Colonic mucosa (tissue), 4 donors: ENCODE data around the gene CCL4. TPM values are rescaled to one million over a fixed set of nuclear protein-coding genes. Genes with fewer than 3 reads are reported as not detected.

ENCODE experiments used
- DNase-seq: peaks from one replicate; pipeline ENCODE4 v3.0.0-alpha.2; 2020
- H3K27ac ChIP-seq: fragments of 200-600 bp; one replicate; pipeline ENCODE4 v1.8.0; 2021
- H3K27me3 ChIP-seq: fragments of 200-600 bp; one replicate; pipeline ENCODE4 v1.8.0; 2021
- H3K36me3 ChIP-seq: fragments of 200-600 bp; one replicate; pipeline ENCODE4 v1.8.0; 2021
- H3K4me1 ChIP-seq: fragments of 200-600 bp; one replicate; pipeline ENCODE4 v1.8.0; 2021; ENCODE audit warnings: mild to moderate bottlenecking
- H3K4me3 ChIP-seq: fragments of 200-600 bp; one replicate; pipeline ENCODE4 v1.8.0; 2021
- H3K9ac ChIP-seq, 2 donors: one replicate each; pipeline ENCODE4 v1.7.0; 2013; ENCODE audit warnings: control low read depth in 2 of 2, low read depth in 2 of 2, low read length in 2 of 2
- H3K9me3 ChIP-seq: fragments of 200-600 bp; one replicate; pipeline ENCODE4 v1.8.0; 2021
- intact Hi-C: fragments of 100-400 bp; cut with DNase I; formaldehyde crosslinking; loops from one replicate; pipeline ENCODE4 v1.14.1; 2022
- total RNA-seq, 2 donors: library from RNA; stranded (reverse); fragmentation: NEBNext Ultra II Directional in 1 of 2; extraction: Animal tissue kit (Norgen Biotek cat#: 25700) in 1 of 2; gene quantifications; one replicate each; pipeline ENCODE4 v1.2.1, GENCODE V29; 2021
- TF ChIP-seq, protein P1 (sequence below): fragments of 200-600 bp; IDR thresholded peaks from one replicate; pipeline ENCODE4 v1.8.0; 2022; ENCODE audit warnings: antibody characterized with exemption, mild to moderate bottlenecking
- donor health status: healthy.
- donor health status: DM: no; HTN: no; CAD: no.
- donor health status: DM: no; HTN: no; CAD: no.

Gene CCL4
- total RNA-seq, 2 donors from 2014 or later: 1.2 to 3.8 TPM

DNA sequence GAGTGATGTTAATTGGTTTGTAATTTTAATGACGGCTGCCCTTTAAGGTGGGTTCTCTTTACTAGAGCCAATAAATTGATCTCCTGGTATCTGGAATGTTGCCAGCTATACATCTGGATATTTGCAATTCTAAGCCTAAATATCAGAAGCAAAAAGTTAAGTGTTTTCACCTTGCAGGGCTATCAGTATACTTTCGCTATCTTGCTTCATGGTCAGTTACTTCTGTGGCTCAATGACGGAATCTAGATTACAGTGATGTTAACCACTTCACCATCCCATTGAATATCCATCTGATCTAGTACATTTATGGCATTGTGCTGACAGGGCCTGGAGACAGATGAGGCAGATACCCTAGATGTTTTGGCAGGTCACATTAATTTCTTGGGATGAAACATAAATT lies 28.3 kb downstream of the CCL4 start:
- Histone ChIP-seq H3K9me3 (no peaks in the 10 kb centered on the region), H3K9ac (no peak overlapping the region), H3K27ac (no peak overlapping the region), H3K27me3 (no peaks in the 10 kb centered on the region), H3K36me3 (no peaks in the 10 kb centered on the region), H3K4me3 (no peak overlapping the region), H3K4me1 (peaks cover 30% of the 10 kb centered on the region)
- no peak for DNase-seq
- intact Hi-C loops: no loop called here
- TF ChIP-seq, protein P1, sequence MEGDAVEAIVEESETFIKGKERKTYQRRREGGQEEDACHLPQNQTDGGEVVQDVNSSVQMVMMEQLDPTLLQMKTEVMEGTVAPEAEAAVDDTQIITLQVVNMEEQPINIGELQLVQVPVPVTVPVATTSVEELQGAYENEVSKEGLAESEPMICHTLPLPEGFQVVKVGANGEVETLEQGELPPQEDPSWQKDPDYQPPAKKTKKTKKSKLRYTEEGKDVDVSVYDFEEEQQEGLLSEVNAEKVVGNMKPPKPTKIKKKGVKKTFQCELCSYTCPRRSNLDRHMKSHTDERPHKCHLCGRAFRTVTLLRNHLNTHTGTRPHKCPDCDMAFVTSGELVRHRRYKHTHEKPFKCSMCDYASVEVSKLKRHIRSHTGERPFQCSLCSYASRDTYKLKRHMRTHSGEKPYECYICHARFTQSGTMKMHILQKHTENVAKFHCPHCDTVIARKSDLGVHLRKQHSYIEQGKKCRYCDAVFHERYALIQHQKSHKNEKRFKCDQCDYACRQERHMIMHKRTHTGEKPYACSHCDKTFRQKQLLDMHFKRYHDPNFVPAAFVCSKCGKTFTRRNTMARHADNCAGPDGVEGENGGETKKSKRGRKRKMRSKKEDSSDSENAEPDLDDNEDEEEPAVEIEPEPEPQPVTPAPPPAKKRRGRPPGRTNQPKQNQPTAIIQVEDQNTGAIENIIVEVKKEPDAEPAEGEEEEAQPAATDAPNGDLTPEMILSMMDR: no peak

DNA sequence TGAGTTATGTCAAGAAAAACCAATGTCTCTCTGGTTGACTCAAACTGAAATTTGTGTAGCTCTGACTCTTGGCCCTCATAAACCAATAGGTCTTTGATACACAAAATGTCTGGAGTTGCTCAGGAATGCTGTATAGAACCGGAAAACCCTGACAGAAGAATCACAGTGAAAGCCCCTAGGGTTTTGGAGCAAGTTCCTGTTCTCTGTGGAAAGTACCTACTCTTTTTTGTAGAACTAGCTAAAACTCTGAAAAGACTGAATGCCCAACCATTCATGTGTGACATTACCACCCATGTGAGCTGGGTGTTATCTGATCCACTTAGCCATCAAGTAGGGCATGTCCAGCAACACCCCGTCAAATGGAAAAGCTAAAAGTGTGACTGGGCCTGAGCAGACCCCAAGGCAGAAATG lies 28.8 kb downstream of the CCL4 start:
- Histone ChIP-seq H3K36me3 (no peaks in the 10 kb centered on the region), H3K9ac (no peak overlapping the region), H3K4me3 (no peak overlapping the region), H3K27ac (no peak overlapping the region), H3K4me1 (peaks cover 30% of the 10 kb centered on the region), H3K27me3 (no peaks in the 10 kb centered on the region), H3K9me3 (no peaks in the 10 kb centered on the region)
- intact Hi-C loops: no loop called here
- TF ChIP-seq, protein P1: no peak
- DNase-seq: no peak

DNA sequence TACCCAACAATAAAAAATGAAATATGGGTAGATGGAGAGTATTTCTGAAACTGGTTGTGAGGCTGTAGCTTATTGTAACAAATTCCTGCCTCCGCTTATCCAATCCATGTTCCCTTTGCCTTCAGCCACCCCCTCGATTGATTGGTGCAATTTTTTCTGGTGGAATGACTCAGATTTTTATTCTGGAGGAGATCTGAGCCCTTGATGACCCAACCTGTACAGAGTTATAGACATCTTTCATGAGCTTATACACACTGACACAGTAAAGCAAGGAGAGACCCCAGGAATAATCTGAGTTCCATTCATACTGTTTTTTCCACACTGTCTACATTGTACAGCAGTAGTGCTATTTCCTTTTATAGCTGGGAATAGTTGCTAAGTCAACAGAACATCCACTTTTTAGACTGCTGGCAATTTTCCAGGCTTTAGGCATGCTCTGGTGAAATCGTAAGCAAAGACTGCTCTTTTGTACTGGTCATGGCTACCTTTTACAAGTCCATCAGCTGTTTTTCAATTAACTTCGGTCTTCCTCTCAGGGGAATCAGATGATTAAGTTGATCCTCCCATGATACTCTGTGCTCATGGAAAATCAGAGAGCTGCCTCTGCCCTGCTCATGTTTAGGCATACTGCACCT lies 30.1 kb downstream of the CCL4 start:
- H3K4me1 ChIP-seq: peaks cover 25% of the 10 kb centered on the region
- H3K27me3 ChIP-seq: no peaks in the 10 kb centered on the region
- DNase-seq: peak; percentile 66
- H3K4me3 ChIP-seq: no peak overlapping the region
- intact Hi-C loops: no loop called here
- H3K9ac ChIP-seq: no peak overlapping the region
- H3K27ac ChIP-seq: peak overlapping the region; percentile 13
- TF ChIP-seq, protein P1: no peak
- no peaks in the 10 kb centered on the region for H3K36me3 ChIP-seq
- H3K9me3 ChIP-seq: no peaks in the 10 kb centered on the region

- TF ChIP-seq, protein P1: no peak
- intact Hi-C loops: no loop called here
- Histone ChIP-seq H3K9ac (no peak overlapping the region), H3K4me3 (no peak overlapping the region), H3K4me1 (peaks cover 25% of the 10 kb centered on the region), H3K36me3 (no peaks in the 10 kb centered on the region), H3K27me3 (no peaks in the 10 kb centered on the region), H3K27ac (peak overlapping the region; percentile 8), H3K9me3 (no peaks in the 10 kb centered on the region)
- DNase-seq: no peak
Measured at GRCh38 chr17:36135465-36135864, 31.8 kb downstream of the CCL4 start.

GRCh38 chr17:36136036-36136435 lies 32.4 kb downstream of the CCL4 start:
- TF ChIP-seq, protein P1: no peak
- Histone ChIP-seq H3K4me3 (no peak overlapping the region), H3K9ac (peak overlapping the region in 1 of 2 donors; percentile 0), H3K4me1 (peaks cover 25% of the 10 kb centered on the region), H3K27ac (peak overlapping the region; percentile 8), H3K9me3 (no peaks in the 10 kb centered on the region), H3K36me3 (no peaks in the 10 kb centered on the region), H3K27me3 (no peaks in the 10 kb centered on the region)
- peak; percentile 66 for DNase-seq
- intact Hi-C loops: no loop called here
